Gastrocnemius medialis (tissue), 4 donors: ENCODE measurements around the gene CYP2F1. TPM values are rescaled to one million over a fixed set of nuclear protein-coding genes. Genes with fewer than 3 reads are reported as not detected.

Experiments used
- ATAC-seq, 2 donors: fragments of 150-250 bp; one replicate each; pipeline ENCODE4 v1.9.1; 2016
- DNase-seq, 2 donors: peaks; one replicate each; pipeline ENCODE4 v3.0.0-alpha.2; 2019
- H3K27ac ChIP-seq, 4 donors: fragments of 200-600 bp; sonication (generic); 1 replicate in 1 of 4; 2 replicates in 3 of 4; pipeline ENCODE4 v1.5.1; 2016 to 2018; ENCODE audit warnings: mild to moderate bottlenecking in 2 of 4, moderate library complexity in 1 of 4
- H3K27me3 ChIP-seq, 3 donors: fragments of 200-600 bp; sonication (generic) in 2 of 3; 1 replicate in 1 of 3; 2 replicates in 2 of 3; pipeline versions ENCODE4 v1.5.1 to v1.6.0; 2016 to 2019; ENCODE audit warnings: mild to moderate bottlenecking in 1 of 3, moderate library complexity in 1 of 3
- H3K36me3 ChIP-seq, 2 donors: fragments of 200-600 bp; sonication (generic) in 1 of 2; one replicate each; pipeline ENCODE4 v1.5.1; 2017 to 2018
- H3K4me1 ChIP-seq, 2 donors: fragments of 200-600 bp; sonication (generic) in 1 of 2; one replicate each; pipeline ENCODE4 v1.5.1; 2016 to 2017; ENCODE audit warnings: mild to moderate bottlenecking in 2 of 2
- H3K4me3 ChIP-seq, 4 donors: fragments of 200-600 bp; sonication (generic) in 3 of 4; 1 replicate in 1 of 4; 2 replicates in 3 of 4; pipeline ENCODE4 v1.5.1; 2016 to 2019; ENCODE audit warnings: mild to moderate bottlenecking in 2 of 4
- H3K9me3 ChIP-seq, 3 donors: fragments of 200-600 bp; sonication (generic) in 2 of 3; 1 replicate in 1 of 3; 2 replicates in 2 of 3; pipeline ENCODE4 v1.5.1; 2016 to 2019
- POLR2A ChIP-seq, 2 donors: fragments of 450-650 bp; IDR thresholded peaks; one replicate each; pipeline ENCODE4 v1.6.1; 2017; ENCODE audit warnings: antibody characterized with exemption in 2 of 2, mild to moderate bottlenecking in 2 of 2, moderate library complexity in 2 of 2
- in situ Hi-C, 4 donors: fragments of 200-750 bp; cut with MboI; loops; one replicate each; pipeline versions ENCODE4 v1.15.0 to v1.8.0; 2017; ENCODE audit warnings: low sequenced_read_pairs in 4 of 4
- intact Hi-C: fragments of 100-400 bp; cut with DNase I; formaldehyde crosslinking; loops from one replicate; pipeline ENCODE4 v1.15.1; 2023; ENCODE audit warnings: low total_unique reads
- total RNA-seq, 4 donors: library from RNA; depleted of rRNA; stranded (reverse); fragments of >200 nt; gene quantifications; one replicate each; pipeline versions ENCODE4 v1.1.0 to v1.2.3, GENCODE V29; 2016
- TF ChIP-seq, protein P1 (sequence below), 5 experiments: fragments of 450-650 bp in 3 of 5; fragments of 200-600 bp in 2 of 5; sonication (generic) in 2 of 5; IDR thresholded peaks in 4 of 5; conservative IDR thresholded peaks in 1 of 5; 1 replicate in 4 of 5; 2 replicates in 1 of 5; pipeline ENCODE4 v1.5.1; 2016 to 2019; ENCODE audit warnings: antibody characterized with exemption in 5 of 5, mild to moderate bottlenecking in 3 of 5, moderate library complexity in 3 of 5

CYP2F1 gene
- total RNA-seq, 4 donors from 2014 or later: not detected

DNA sequence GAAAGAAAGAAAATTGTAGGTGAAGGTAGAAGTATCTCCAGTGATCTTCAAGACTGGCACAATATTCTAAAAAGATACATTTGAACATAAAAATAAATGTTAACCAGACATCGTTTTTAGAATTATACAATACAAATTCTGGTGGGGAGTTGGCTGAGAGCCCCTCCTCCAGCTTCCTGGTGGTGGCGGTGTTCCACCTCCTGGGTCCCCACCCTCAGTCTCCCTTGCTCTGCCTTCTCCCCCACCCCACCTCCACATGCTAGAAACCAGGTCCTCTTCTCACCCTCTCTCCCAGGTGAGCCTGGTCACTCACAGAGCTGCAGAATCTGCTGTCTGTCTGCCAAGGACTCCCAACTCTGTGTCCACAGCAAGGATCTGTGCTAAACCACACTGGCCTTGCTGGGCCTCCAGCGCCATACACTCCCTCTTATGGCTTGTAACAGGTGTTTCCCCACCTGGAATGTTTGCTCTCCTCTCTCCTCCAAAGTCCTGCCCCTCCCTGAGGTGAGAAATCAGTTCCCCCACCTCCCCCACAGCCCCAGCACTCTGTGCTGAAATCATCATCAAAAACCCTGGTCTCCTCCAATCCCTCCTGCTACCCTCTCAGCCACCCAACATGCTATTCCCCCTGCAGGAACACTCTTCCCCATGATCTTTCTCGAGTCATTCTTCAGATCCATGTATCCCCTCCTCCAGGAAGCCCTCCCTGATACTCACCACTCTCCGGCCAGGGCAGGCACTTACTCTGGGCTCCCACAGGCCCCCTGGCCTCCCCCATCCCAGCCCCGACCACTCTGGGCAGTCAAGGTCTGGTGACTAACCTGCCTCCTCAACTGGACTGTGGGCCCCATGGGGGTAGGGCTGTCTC, 58.3 kb downstream of the CYP2F1 start:
- Histone ChIP-seq H3K4me3 (no peak overlapping the region), H3K27me3 (peaks cover 0 to 5% (median 1%) of the 10 kb centered on the region in 3 donors), H3K9me3 (no peaks in the 10 kb centered on the region), H3K4me1 (no peaks in the 10 kb centered on the region), H3K27ac (no peak overlapping the region), H3K36me3 (no peaks in the 10 kb centered on the region)
- intact Hi-C loops: no loop called here
- ATAC-seq (no peak), DNase-seq (no peak)
- in situ Hi-C loops: no loop called here
- TF ChIP-seq POLR2A (IDR thresholded peaks at IDR 0.05): no peak
- TF ChIP-seq, protein P1, sequence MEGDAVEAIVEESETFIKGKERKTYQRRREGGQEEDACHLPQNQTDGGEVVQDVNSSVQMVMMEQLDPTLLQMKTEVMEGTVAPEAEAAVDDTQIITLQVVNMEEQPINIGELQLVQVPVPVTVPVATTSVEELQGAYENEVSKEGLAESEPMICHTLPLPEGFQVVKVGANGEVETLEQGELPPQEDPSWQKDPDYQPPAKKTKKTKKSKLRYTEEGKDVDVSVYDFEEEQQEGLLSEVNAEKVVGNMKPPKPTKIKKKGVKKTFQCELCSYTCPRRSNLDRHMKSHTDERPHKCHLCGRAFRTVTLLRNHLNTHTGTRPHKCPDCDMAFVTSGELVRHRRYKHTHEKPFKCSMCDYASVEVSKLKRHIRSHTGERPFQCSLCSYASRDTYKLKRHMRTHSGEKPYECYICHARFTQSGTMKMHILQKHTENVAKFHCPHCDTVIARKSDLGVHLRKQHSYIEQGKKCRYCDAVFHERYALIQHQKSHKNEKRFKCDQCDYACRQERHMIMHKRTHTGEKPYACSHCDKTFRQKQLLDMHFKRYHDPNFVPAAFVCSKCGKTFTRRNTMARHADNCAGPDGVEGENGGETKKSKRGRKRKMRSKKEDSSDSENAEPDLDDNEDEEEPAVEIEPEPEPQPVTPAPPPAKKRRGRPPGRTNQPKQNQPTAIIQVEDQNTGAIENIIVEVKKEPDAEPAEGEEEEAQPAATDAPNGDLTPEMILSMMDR (IDR thresholded peaks at IDR 0.05 in 4 of 5, conservative IDR thresholded peaks at IDR 0.05 in 1 of 5): no peak

DNA sequence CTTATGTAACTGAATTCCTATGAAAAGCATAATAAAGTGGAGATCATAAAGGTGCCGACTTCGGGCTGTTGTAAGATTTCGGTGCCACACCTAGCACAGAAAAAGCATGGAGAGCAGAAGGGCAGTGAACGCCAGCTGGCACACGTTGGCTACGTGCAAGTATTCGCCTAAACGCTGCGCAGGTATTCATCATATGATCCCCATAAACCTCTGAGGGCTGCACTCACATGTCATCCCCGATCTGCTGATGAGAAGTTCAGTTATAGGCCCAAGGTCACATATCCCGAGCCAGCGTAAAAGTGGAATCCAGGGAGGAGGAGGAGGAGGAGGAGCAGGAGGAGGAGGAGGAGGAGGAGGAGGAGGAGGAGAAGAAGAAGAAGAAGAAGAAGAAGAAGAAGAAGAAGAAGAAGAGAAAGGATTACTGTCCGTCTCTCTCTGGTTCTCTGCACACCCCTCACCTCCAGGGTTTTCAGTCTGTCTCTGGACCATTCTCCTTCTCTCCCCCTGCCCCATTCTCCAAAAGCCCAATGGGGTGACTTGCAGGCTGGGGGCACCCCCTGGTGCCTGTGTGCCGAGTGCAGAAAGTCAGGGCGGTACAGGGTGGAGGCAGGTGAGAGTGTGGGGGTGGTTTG, 60.2 kb downstream of the CYP2F1 start:
- Histone ChIP-seq H3K36me3 (no peaks in the 10 kb centered on the region), H3K27me3 (peaks cover 0 to 5% (median 0%) of the 10 kb centered on the region in 3 donors), H3K27ac (no peak overlapping the region), H3K4me1 (no peaks in the 10 kb centered on the region), H3K9me3 (no peaks in the 10 kb centered on the region), H3K4me3 (no peak overlapping the region)
- intact Hi-C loops: no loop called here
- ATAC-seq: no peak
- in situ Hi-C loops: no loop called here
- TF ChIP-seq, protein P1 (IDR thresholded peaks at IDR 0.05 in 4 of 5, conservative IDR thresholded peaks at IDR 0.05 in 1 of 5): no peak
- no peak for TF ChIP-seq POLR2A (IDR thresholded peaks at IDR 0.05)
- no peak for DNase-seq

DNA sequence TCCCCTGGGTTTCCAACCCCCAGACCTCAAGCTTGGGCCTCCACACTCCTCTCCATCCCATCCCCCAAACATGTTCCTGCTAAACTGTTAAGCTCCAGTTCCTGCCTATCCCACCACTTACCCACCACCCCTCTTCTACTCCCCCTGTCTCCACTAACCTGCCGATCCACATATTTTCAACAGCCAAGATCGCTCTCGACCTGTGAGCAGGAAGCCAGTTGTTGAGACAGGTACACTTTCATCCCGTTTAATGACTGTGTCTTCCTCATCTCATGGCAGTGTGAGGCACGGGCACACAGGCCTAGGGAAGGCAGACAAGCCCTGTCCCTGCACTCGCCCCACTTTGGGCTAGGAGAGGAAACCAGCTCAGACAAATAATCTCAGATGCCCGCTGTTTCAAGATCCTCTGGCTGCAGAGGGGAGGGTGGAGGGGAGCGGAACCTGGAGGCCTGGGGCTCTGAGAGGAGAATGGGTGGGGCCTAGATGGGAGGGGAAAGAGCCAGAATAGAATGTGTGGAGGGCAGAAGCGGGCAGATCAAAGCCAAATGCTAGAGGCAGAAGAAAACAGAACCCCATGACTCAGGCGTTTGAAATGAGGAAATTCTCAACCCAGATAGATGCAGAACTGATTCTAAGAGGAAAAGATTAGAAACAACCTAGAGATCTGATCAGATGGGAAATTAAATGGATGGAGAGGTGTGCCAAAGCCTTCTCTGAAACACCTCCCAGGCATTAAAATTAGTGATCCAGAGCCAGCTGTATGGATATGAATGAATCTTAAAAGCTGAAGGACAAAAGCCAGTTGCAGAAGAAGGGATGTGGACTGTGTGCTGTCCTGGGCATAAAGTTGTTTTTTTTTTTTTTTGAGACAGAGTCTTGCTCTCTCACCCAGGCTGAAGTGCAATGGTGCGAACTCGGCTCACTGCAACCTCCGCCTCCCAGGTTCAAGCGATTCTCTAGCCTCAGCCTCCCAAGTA, 61.9 kb downstream of the CYP2F1 start:
- Histone ChIP-seq H3K9me3 (no peaks in the 10 kb centered on the region), H3K27ac (no peak overlapping the region), H3K4me1 (no peaks in the 10 kb centered on the region), H3K4me3 (no peak overlapping the region), H3K27me3 (peaks cover 0 to under 1% (median 0%) of the 10 kb centered on the region in 3 donors), H3K36me3 (no peaks in the 10 kb centered on the region)
- intact Hi-C loops (no loop called here), in situ Hi-C loops (no loop called here)
- ATAC-seq (no peak), DNase-seq (peak; percentile 25 to 38)
- TF ChIP-seq POLR2A (IDR thresholded peaks at IDR 0.05): no peak
- TF ChIP-seq, protein P1 (IDR thresholded peaks at IDR 0.05 in 4 of 5, conservative IDR thresholded peaks at IDR 0.05 in 1 of 5): no peak

Other genes starting within 250 kb of the CYP2F1 start
- not detected for gene CYP2A7, start 232.2 kb upstream of the CYP2F1 start, total RNA-seq
- gene CYP2B6, start 123.2 kb upstream of the CYP2F1 start, total RNA-seq: not detected
- not detected for gene CYP2A13, start 26.0 kb upstream of the CYP2F1 start, total RNA-seq
- gene CYP2S1, start 78.8 kb downstream of the CYP2F1 start, total RNA-seq: under 1 TPM in 2 of 4 donors, not detected in 2; 0.31 to 0.64 TPM
- 10 to 100 TPM; 17.4 to 49.2 (median 37.4) TPM for gene AXL, start 104.8 kb downstream of the CYP2F1 start, total RNA-seq
- gene HNRNPUL1, start 149.9 kb downstream of the CYP2F1 start, total RNA-seq: 100 to 1,000 TPM in 1 of 4 donors, 10 to 100 TPM in 3; 49.5 to 101 (median 92.4) TPM
- gene CCDC97, start 195.7 kb downstream of the CYP2F1 start, total RNA-seq: 10 to 100 TPM in 3 of 4 donors, 1 to 10 TPM in 1; 8.6 to 15.3 (median 15.1) TPM
- gene TGFB1, start 239.5 kb downstream of the CYP2F1 start, total RNA-seq: 1 to 10 TPM; 1.9 to 5.2 (median 4.9) TPM
- gene B9D2, start 249.7 kb downstream of the CYP2F1 start, total RNA-seq: 1 to 10 TPM; 2.6 to 6.9 (median 4.5) TPM